ENCODE data around the gene ZNF516. TPM values are rescaled to one million over a fixed set of nuclear protein-coding genes. Genes with fewer than 3 reads are reported as not detected.

Gene ZNF516
- total RNA-seq = 56.8 TPM

DNA sequence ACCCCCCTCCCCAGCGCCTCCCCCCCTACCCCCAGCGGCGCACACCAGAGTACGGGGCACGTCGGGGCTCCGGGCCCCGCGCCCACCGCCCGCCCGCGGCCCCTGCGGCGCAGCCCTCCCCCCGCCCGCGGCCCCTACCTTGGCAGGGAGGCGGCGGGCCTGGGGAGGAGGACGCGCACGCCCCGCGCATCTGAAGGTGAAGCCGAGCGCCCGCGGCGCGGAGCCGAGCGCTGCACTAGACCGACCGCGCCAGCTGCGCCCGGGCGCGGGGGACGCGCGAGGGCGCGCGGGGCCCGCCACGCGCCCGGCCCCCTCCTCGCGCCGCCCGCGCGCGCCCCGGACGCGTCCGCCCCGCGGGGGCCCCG is at the start of gene ZNF516:
Gene ZNF516 (minus strand): TSS at position 237 of the 365 bp plus-strand sequence. CDS start 52,188 bp downstream, outside the sequence.

